Measurements from ENCODE around the gene CDC42EP3. TPM values are rescaled to one million over a fixed set of nuclear protein-coding genes. Genes with fewer than 3 reads are reported as not detected.

The CDC42EP3 gene
- total RNA-seq, 1 donor from 2014 or later: 18.0 TPM

- intact Hi-C loops (cut with micrococcal nuclease): loop anchor here (1.0 to 2.0 kb wide), 2 partner anchors 12 to 27 kb away; no protein-coding TSS in a partner anchor
Observed at GRCh38 chr2:37683921-37684780, 12.7 kb upstream of the CDC42EP3 start.

- intact Hi-C loops (cut with micrococcal nuclease): no loop called here
Observed at GRCh38 chr2:37683241-37683640, 11.8 kb upstream of the CDC42EP3 start.

GRCh38 chr2:37682473-37682872, 11.0 kb upstream of the CDC42EP3 start:
- intact Hi-C loops (cut with micrococcal nuclease): no loop called here

GRCh38 chr2:37681587-37681986, 10.1 kb upstream of the CDC42EP3 start:
- intact Hi-C loops (cut with micrococcal nuclease): no loop called here

- intact Hi-C loops (cut with micrococcal nuclease): loop anchor here (10.0 kb wide), 1 partner anchor 284 kb away; no protein-coding TSS in a partner anchor
Observed at GRCh38 chr2:37679072-37679695, 7.7 kb upstream of the CDC42EP3 start.

- intact Hi-C loops (cut with micrococcal nuclease): loop anchor here (10.0 kb wide), 1 partner anchor 281 kb away; no protein-coding TSS in a partner anchor
Observed at GRCh38 chr2:37676274-37676673, 4.8 kb upstream of the CDC42EP3 start.

GRCh38 chr2:37674946-37675345, 3.5 kb upstream of the CDC42EP3 start:
- intact Hi-C loops (cut with micrococcal nuclease): loop anchor here (5.0 to 10.0 kb wide), 2 partner anchors 37 to 280 kb away; no protein-coding TSS in a partner anchor

- intact Hi-C loops (cut with micrococcal nuclease): loop anchor here (1.0 to 10.0 kb wide), 5 partner anchors 11 to 350 kb away; no protein-coding TSS in a partner anchor
Observed at GRCh38 chr2:37672870-37673184, 1.4 kb upstream of the CDC42EP3 start.

- intact Hi-C loops (cut with micrococcal nuclease): loop anchor here (1.0 to 10.0 kb wide), 5 partner anchors 12 to 349 kb away; no protein-coding TSS in a partner anchor
Observed at GRCh38 chr2:37672104-37672869, 845 bp upstream of the CDC42EP3 start.

- intact Hi-C loops (cut with micrococcal nuclease): loop anchor here (1.0 to 10.0 kb wide), 5 partner anchors 13 to 348 kb away; no protein-coding TSS in a partner anchor
Observed at GRCh38 chr2:37671816-37672103, 318 bp upstream of the CDC42EP3 start.

GRCh38 chr2:37670378-37671008, 949 bp downstream of the CDC42EP3 start:
- intact Hi-C loops (cut with micrococcal nuclease): loop anchor here (5.0 to 10.0 kb wide), 2 partner anchors 42 to 276 kb away; no protein-coding TSS in a partner anchor

GRCh38 chr2:37669446-37669845, 2.0 kb downstream of the CDC42EP3 start:
- intact Hi-C loops (cut with micrococcal nuclease): loop anchor here (2.0 kb wide), 1 partner anchor 15 kb away; no protein-coding TSS in a partner anchor

GRCh38 chr2:37667704-37668103, 3.7 kb downstream of the CDC42EP3 start:
- intact Hi-C loops (cut with micrococcal nuclease): loop anchor here (2.0 kb wide), 1 partner anchor 13 kb away; no protein-coding TSS in a partner anchor

- intact Hi-C loops (cut with micrococcal nuclease): no loop called here
Observed at GRCh38 chr2:37666772-37667171, 4.7 kb downstream of the CDC42EP3 start.

- intact Hi-C loops (cut with micrococcal nuclease): no loop called here
Observed at GRCh38 chr2:37665604-37666362, 5.7 kb downstream of the CDC42EP3 start.

GRCh38 chr2:37665043-37665442, 6.4 kb downstream of the CDC42EP3 start:
- intact Hi-C loops (cut with micrococcal nuclease): no loop called here

GRCh38 chr2:37664231-37664643, 7.2 kb downstream of the CDC42EP3 start:
- intact Hi-C loops (cut with micrococcal nuclease): no loop called here

GRCh38 chr2:37663390-37663789, 8.1 kb downstream of the CDC42EP3 start:
- intact Hi-C loops (cut with micrococcal nuclease): no loop called here

- intact Hi-C loops (cut with micrococcal nuclease): no loop called here
Observed at GRCh38 chr2:37659723-37660122, 11.7 kb downstream of the CDC42EP3 start.

GRCh38 chr2:37658682-37659081, 12.8 kb downstream of the CDC42EP3 start:
- intact Hi-C loops (cut with micrococcal nuclease): no loop called here
